ENCODE data around the gene ATP11C. TPM values are rescaled to one million over a fixed set of nuclear protein-coding genes. Genes with fewer than 3 reads are reported as not detected.

The ATP11C gene
- total and polyA plus RNA-seq, 2 experiments from 2014 or later, result 44.0 to 90.7 TPM

DNA sequence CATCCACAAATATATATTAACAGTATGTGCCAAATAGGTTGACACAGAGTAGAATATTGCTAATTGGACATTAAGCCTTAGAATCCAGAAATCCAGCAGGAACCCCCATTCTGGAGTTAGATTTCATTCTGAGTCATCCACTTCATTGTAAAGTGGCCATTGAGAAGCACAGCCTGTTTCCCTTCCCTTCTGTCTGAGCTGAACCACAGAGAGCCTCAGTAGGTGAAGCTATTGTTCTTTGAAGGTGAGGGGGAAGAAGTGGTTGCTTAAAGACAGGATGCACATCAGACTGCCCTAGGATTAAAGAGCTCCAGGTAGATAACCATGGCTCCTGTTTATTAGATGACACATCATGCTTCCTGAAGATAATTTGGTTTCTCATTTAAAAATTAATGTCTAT, 194.3 kb downstream of the ATP11C start (continued):
- TF ChIP-seq, protein P1, sequence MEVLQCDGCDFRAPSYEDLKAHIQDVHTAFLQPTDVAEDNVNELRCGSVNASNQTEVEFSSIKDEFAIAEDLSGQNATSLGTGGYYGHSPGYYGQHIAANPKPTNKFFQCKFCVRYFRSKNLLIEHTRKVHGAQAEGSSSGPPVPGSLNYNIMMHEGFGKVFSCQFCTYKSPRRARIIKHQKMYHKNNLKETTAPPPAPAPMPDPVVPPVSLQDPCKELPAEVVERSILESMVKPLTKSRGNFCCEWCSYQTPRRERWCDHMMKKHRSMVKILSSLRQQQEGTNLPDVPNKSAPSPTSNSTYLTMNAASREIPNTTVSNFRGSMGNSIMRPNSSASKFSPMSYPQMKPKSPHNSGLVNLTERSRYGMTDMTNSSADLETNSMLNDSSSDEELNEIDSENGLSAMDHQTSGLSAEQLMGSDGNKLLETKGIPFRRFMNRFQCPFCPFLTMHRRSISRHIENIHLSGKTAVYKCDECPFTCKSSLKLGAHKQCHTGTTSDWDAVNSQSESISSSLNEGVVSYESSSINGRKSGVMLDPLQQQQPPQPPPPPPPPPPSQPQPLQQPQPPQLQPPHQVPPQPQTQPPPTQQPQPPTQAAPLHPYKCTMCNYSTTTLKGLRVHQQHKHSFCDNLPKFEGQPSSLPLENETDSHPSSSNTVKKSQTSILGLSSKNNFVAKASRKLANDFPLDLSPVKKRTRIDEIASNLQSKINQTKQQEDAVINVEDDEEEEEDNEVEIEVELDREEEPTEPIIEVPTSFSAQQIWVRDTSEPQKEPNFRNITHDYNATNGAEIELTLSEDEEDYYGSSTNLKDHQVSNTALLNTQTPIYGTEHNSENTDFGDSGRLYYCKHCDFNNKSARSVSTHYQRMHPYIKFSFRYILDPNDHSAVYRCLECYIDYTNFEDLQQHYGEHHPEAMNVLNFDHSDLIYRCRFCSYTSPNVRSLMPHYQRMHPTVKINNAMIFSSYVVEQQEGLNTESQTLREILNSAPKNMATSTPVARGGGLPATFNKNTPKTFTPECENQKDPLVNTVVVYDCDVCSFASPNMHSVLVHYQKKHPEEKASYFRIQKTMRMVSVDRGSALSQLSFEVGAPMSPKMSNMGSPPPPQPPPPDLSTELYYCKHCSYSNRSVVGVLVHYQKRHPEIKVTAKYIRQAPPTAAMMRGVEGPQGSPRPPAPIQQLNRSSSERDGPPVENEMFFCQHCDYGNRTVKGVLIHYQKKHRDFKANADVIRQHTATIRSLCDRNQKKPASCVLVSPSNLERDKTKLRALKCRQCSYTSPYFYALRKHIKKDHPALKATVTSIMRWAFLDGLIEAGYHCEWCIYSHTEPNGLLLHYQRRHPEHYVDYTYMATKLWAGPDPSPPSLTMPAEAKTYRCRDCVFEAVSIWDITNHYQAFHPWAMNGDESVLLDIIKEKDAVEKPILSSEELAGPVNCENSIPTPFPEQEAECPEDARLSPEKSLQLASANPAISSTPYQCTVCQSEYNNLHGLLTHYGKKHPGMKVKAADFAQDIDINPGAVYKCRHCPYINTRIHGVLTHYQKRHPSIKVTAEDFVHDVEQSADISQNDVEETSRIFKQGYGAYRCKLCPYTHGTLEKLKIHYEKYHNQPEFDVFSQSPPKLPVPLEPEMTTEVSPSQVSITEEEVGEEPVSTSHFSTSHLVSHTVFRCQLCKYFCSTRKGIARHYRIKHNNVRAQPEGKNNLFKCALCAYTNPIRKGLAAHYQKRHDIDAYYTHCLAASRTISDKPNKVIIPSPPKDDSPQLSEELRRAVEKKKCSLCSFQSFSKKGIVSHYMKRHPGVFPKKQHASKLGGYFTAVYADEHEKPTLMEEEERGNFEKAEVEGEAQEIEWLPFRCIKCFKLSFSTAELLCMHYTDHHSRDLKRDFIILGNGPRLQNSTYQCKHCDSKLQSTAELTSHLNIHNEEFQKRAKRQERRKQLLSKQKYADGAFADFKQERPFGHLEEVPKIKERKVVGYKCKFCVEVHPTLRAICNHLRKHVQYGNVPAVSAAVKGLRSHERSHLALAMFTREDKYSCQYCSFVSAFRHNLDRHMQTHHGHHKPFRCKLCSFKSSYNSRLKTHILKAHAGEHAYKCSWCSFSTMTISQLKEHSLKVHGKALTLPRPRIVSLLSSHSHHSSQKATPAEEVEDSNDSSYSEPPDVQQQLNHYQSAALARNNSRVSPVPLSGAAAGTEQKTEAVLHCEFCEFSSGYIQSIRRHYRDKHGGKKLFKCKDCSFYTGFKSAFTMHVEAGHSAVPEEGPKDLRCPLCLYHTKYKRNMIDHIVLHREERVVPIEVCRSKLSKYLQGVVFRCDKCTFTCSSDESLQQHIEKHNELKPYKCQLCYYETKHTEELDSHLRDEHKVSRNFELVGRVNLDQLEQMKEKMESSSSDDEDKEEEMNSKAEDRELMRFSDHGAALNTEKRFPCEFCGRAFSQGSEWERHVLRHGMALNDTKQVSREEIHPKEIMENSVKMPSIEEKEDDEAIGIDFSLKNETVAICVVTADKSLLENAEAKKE (CRISPR knock-in tag; IDR thresholded peaks at IDR 0.05), result no peak

DNA sequence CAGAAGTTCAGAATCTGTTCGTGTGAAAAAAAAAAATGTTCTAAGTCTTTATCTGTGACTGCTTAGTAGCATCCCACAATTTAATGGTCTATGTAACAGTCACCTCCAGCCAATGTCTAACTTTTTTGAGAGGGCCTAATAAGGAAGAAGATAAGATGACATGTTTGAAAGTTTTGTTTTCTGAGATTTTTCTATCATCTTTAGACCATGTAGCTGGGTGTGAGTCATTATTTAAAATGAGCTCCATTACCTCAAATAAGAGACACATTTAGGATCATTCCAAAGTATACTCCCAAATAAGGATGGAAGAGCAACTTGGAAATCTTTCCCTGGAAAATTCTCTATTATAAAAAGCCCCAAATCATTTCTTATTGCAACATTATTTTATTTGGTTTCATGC, 196.7 kb downstream of the ATP11C start:
- no peaks in the 10 kb centered on the region; the same call in 2 of the 3 replicates for H3K36me3 Mint-ChIP-seq (ENCODE audit: low read depth)
- ATAC-seq, result no peak
- H3K27ac Mint-ChIP-seq, result no peak overlapping the region
- no peak for TF ChIP-seq CREB1 (CRISPR knock-in tag; IDR thresholded peaks at IDR 0.05; ENCODE audit: low read depth)
- no peak for TF ChIP-seq ZNF114 (CRISPR knock-in tag; IDR thresholded peaks at IDR 0.05)
- no peak for TF ChIP-seq JUNB (IDR thresholded peaks at IDR 0.05; ENCODE audit: unreplicated experiment)
- TF ChIP-seq, protein P2, sequence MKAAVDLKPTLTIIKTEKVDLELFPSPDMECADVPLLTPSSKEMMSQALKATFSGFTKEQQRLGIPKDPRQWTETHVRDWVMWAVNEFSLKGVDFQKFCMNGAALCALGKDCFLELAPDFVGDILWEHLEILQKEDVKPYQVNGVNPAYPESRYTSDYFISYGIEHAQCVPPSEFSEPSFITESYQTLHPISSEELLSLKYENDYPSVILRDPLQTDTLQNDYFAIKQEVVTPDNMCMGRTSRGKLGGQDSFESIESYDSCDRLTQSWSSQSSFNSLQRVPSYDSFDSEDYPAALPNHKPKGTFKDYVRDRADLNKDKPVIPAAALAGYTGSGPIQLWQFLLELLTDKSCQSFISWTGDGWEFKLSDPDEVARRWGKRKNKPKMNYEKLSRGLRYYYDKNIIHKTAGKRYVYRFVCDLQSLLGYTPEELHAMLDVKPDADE (IDR thresholded peaks at IDR 0.05), result no peak
- TF ChIP-seq NANOG (IDR thresholded peaks at IDR 0.05; ENCODE audit: borderline replicate concordance), result no peak
- no peak for TF ChIP-seq STAT1 (IDR thresholded peaks at IDR 0.05; ENCODE audit: unreplicated experiment)
- TF ChIP-seq, protein P3, sequence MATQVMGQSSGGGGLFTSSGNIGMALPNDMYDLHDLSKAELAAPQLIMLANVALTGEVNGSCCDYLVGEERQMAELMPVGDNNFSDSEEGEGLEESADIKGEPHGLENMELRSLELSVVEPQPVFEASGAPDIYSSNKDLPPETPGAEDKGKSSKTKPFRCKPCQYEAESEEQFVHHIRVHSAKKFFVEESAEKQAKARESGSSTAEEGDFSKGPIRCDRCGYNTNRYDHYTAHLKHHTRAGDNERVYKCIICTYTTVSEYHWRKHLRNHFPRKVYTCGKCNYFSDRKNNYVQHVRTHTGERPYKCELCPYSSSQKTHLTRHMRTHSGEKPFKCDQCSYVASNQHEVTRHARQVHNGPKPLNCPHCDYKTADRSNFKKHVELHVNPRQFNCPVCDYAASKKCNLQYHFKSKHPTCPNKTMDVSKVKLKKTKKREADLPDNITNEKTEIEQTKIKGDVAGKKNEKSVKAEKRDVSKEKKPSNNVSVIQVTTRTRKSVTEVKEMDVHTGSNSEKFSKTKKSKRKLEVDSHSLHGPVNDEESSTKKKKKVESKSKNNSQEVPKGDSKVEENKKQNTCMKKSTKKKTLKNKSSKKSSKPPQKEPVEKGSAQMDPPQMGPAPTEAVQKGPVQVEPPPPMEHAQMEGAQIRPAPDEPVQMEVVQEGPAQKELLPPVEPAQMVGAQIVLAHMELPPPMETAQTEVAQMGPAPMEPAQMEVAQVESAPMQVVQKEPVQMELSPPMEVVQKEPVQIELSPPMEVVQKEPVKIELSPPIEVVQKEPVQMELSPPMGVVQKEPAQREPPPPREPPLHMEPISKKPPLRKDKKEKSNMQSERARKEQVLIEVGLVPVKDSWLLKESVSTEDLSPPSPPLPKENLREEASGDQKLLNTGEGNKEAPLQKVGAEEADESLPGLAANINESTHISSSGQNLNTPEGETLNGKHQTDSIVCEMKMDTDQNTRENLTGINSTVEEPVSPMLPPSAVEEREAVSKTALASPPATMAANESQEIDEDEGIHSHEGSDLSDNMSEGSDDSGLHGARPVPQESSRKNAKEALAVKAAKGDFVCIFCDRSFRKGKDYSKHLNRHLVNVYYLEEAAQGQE (IDR thresholded peaks at IDR 0.05; ENCODE audit: unreplicated experiment), result no peak

More for the DNA sequence above, 196.7 kb downstream of the ATP11C start:
- Histone ChIP-seq H3F3A (replicated peaks; ENCODE audit: low read depth) (no peaks in the 10 kb centered on the region), H3K4me3 (no peak overlapping the region), H2AFZ (no peak overlapping the region), H3K36me3 (ENCODE audit: insufficient read depth) (peaks cover 7% of the 10 kb centered on the region; the same call in 1 of the 2 replicates), H4K20me1 (replicated peaks; ENCODE audit: insufficient read depth) (no peaks in the 10 kb centered on the region), H3K27me3 (ENCODE audit: insufficient read depth) (no peaks in the 10 kb centered on the region), H3K4me1 (ENCODE audit: insufficient read depth) (no peaks in the 10 kb centered on the region), H3K27ac (ENCODE audit: low read depth) (no peak overlapping the region), H3K9me2 (ENCODE audit: insufficient read depth) (no peaks in the 10 kb centered on the region), H3K4me2 (no peak overlapping the region), H3K79me2 (replicated peaks; ENCODE audit: insufficient read depth) (no peaks in the 10 kb centered on the region)
- no peaks in the 10 kb centered on the region for H3K27me3 Mint-ChIP-seq (ENCODE audit: insufficient read depth, low read depth, poor library complexity)
- DNase-seq (ENCODE audit: low spot score), result no peak
- no peak overlapping the region for H3K4me3 Mint-ChIP-seq
- H3K4me1 Mint-ChIP-seq, result no peaks in the 10 kb centered on the region
- H3K9me3 Mint-ChIP-seq, result no peaks in the 10 kb centered on the region

Measured in GM23338 (cell line).